Neural progenitor cell (in vitro differentiated cells): ENCODE data around the gene MATN1.

Experiments used
- EZH2 ChIP-seq: fragments of 200-600 bp; sonication (generic); IDR thresholded peaks from 2 replicates; pipeline ENCODE4 v1.6.1; 2017; ENCODE audit warnings: antibody characterized with exemption, mild to moderate bottlenecking, moderate library complexity
- EZH2phosphoT487 ChIP-seq: fragments of 200-600 bp; sonication (generic); IDR thresholded peaks from 2 replicates; pipeline ENCODE4 v1.6.1; 2017; ENCODE audit warnings: antibody characterized with exemption
- TF ChIP-seq, protein P1 (sequence below): fragments of 200-600 bp; sonication (generic); IDR thresholded peaks from 2 replicates; pipeline ENCODE4 v1.5.1; 2017; ENCODE audit warnings: antibody characterized with exemption, mild to moderate bottlenecking

GRCh38 chr1:30764939-30765555, 41.7 kb upstream of the MATN1 start:
- TF ChIP-seq, protein P1, sequence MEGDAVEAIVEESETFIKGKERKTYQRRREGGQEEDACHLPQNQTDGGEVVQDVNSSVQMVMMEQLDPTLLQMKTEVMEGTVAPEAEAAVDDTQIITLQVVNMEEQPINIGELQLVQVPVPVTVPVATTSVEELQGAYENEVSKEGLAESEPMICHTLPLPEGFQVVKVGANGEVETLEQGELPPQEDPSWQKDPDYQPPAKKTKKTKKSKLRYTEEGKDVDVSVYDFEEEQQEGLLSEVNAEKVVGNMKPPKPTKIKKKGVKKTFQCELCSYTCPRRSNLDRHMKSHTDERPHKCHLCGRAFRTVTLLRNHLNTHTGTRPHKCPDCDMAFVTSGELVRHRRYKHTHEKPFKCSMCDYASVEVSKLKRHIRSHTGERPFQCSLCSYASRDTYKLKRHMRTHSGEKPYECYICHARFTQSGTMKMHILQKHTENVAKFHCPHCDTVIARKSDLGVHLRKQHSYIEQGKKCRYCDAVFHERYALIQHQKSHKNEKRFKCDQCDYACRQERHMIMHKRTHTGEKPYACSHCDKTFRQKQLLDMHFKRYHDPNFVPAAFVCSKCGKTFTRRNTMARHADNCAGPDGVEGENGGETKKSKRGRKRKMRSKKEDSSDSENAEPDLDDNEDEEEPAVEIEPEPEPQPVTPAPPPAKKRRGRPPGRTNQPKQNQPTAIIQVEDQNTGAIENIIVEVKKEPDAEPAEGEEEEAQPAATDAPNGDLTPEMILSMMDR = no peak
- TF ChIP-seq EZH2 = no peak
- TF ChIP-seq EZH2phosphoT487 = no peak
